Stomach smooth muscle (tissue), 2 donors: ENCODE data around the gene PRRT2.

Source experiments
- H3K27ac ChIP-seq: one replicate; pipeline ENCODE4 v1.7.0; 2013; ENCODE audit warnings: mild to moderate bottlenecking, low read length, inconsistent platforms
- H3K27me3 ChIP-seq, 2 donors: one replicate each; pipeline ENCODE4 v1.7.0; 2013; ENCODE audit warnings: low read length in 2 of 2; ENCODE audit not compliant: insufficient read depth in 2 of 2, control insufficient read depth in 1 of 2
- H3K36me3 ChIP-seq, 2 donors: one replicate each; pipeline ENCODE4 v1.7.0; 2013; ENCODE audit warnings: low read length in 2 of 2; ENCODE audit not compliant: control insufficient read depth in 2 of 2, insufficient read depth in 2 of 2
- H3K4me1 ChIP-seq: one replicate; pipeline ENCODE4 v1.7.0; 2013; ENCODE audit warnings: low read length; ENCODE audit not compliant: control insufficient read depth, insufficient read depth
- H3K4me3 ChIP-seq, 2 donors: one replicate each; pipeline ENCODE4 v1.7.0; 2013; ENCODE audit warnings: low read length in 2 of 2
- H3K9ac ChIP-seq, 2 donors: one replicate each; pipeline ENCODE4 v1.7.0; 2013; ENCODE audit warnings: low read length in 2 of 2, mild to moderate bottlenecking in 1 of 2
- H3K9me3 ChIP-seq, 2 donors: one replicate each; pipeline ENCODE4 v1.7.0; 2013; ENCODE audit warnings: low read length in 2 of 2; ENCODE audit not compliant: control insufficient read depth in 2 of 2
- donor health status: healthy.
- donor health status: Pancreatic carcinoma.

PRRT2 gene

DNA sequence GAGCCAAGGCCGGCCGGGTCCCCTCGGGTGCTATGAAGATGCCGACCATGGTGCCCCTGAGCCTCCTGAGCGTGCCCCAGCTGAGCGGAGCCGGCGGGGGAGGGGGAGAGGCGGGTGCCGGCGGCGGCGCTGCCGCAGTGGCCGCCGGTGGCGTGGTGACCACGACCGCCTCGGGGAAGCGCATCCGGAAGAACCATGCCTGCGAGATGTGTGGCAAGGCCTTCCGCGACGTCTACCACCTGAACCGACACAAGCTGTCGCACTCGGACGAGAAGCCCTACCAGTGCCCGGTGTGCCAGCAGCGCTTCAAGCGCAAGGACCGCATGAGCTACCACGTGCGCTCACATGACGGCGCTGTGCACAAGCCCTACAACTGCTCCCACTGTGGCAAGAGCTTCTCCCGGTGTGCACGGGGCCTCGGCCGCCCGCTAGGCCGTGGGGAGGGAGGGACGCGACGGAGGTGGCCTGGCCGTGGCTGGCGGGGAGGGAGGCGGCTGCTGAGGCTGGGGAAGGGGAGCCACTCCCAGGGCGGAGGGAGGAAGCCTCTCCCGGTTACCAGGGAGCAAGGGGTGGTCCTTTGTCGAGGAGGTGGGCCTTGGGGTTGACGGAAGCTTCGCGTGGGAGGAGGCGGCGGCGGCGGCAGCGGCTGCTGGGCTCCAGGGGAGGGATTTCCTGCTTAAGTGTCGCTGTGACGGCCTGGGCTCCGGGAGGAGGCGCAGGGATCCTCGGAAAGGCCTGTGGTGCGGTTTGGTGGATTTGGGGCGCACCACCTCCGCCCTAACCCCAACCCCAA is 4.4 kb upstream of the PRRT2 start:
- H3K9ac ChIP-seq = peak overlapping the region; percentile 67 to 68

GRCh38 chr16:29808219-29808900 is 3.6 kb upstream of the PRRT2 start:
- H3K27ac ChIP-seq = peak overlapping the region; percentile 92
- peak overlapping the region; percentile 29 to 67 for H3K9ac ChIP-seq
- no peaks in the 10 kb centered on the region for H3K9me3 ChIP-seq
- H3K4me1 ChIP-seq = peaks cover 75% of the 10 kb centered on the region
- H3K4me3 ChIP-seq = peak overlapping the region; percentile 54 to 74
- no peaks in the 10 kb centered on the region for H3K27me3 ChIP-seq
- H3K36me3 ChIP-seq = no peaks in the 10 kb centered on the region

More for the DNA sequence above, 4.4 kb upstream of the PRRT2 start:
- no peaks in the 10 kb centered on the region for H3K36me3 ChIP-seq
- H3K9me3 ChIP-seq = no peaks in the 10 kb centered on the region
- peak overlapping the region; percentile 92 for H3K27ac ChIP-seq
- peaks cover 68% of the 10 kb centered on the region for H3K4me1 ChIP-seq
- H3K4me3 ChIP-seq = peak overlapping the region; percentile 54 to 74
- no peaks in the 10 kb centered on the region for H3K27me3 ChIP-seq

DNA sequence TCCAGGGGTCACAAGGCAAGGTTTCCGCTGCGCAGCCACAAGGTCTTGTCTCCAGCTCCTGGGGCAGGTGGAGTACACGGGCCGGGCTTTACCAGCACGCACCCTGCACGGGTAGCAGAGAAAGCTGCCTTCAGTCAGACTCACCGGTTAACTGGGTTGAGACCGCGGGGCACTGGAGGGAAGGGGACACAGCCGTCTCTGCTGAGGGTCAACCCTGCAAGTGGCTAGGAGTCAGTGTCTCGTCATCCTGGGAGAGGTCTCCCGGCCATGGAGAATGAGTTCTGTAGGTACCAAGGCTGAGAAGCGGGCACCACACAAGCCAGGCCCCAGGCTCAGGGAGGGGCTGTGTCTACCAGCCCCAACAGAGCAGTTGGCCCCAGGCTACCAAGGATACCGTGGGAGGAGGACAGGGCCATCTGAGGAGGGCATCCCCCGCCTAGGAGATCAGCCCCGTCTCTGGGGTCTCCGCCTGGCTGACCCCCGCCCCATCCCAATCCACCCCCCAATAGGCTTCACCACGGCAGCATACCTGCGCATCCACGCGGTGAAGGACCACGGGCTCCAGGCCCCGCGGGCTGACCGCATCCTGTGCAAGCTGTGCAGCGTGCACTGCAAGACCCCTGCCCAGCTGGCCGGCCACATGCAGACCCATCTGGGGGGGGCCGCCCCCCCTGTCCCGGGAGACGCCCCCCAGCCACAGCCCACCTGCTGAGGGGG is 2.8 kb upstream of the PRRT2 start:
- Histone ChIP-seq H3K4me3 (peak overlapping the region; percentile 4 to 15), H3K4me1 (peaks cover 76% of the 10 kb centered on the region), H3K9ac (peak overlapping the region in 1 of 2 donors; percentile 9), H3K27ac (peak overlapping the region; percentile 92), H3K36me3 (no peaks in the 10 kb centered on the region), H3K9me3 (no peaks in the 10 kb centered on the region), H3K27me3 (no peaks in the 10 kb centered on the region)

DNA sequence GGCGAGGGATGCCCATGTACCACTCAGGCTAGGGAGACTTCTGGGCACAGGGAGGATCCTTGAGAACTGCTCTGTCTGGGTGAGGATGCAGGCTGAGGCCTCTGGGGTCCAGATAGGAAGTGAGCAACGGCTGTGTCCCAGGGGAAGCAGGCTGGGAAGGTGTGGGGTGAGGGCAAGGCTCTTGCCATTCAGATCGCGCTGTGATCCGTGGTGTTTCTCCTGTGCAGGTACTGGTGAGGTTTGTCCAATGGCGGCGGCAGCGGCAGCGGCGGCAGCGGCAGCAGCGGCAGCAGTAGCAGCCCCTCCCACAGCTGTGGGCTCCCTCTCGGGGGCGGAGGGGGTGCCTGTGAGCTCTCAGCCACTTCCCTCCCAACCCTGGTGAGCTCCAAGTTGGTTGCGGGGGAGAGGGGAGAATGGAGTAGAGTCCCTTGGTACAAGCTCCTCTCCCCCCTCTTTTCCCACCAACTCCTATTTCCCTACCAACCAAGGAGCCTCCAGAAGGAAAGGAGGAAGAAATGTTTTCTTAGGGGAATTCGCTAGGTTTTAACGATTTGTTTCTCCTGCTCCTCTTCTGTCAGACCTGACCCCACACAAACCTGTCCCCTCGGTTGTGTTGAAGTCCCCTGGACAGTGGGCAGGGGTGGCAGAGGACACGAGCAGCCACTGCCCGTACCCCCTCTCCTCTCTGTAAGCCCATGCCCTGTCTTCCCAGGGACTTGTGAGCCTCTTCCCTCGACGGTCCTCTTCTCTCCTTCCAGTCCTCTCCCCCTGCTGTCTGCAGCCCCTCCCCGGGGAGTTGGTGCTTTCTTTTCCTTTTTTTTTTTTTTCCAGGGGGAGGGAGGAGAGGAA is 1.9 kb upstream of the PRRT2 start:
- peaks cover 77% of the 10 kb centered on the region for H3K4me1 ChIP-seq
- peak overlapping the region; percentile 47 to 58 for H3K9ac ChIP-seq
- H3K9me3 ChIP-seq = no peaks in the 10 kb centered on the region
- H3K36me3 ChIP-seq = no peaks in the 10 kb centered on the region
- H3K27ac ChIP-seq = peak overlapping the region; percentile 92
- H3K4me3 ChIP-seq = peak overlapping the region in 1 of 2 donors; percentile 29
- H3K27me3 ChIP-seq = no peaks in the 10 kb centered on the region

DNA sequence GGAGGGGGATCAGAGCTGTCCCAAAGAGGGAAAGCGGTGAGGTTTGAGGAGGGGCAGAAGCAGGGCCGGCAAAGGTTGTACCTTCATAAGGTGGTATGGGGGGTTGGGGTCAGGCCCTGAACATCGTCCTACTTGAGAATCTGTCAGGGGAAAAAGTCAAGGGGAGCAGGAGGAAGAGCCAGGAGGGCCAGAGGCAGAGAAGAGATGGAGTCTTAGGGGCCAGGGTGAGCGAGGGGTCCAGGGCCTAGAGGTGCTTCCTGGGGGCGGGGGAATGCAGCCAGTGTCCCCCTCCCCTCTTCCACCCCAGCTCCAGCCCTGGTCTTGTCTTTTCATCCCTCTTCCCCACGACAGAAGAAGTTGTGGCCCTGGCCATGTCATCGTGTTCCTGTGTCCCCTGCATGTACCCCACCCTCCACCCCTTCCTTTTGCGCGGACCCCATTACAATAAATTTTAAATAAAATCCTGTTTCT is 1.3 kb upstream of the PRRT2 start:
- Histone ChIP-seq H3K4me3 (peak overlapping the region in 1 of 2 donors; percentile 82), H3K27me3 (no peaks in the 10 kb centered on the region), H3K36me3 (no peaks in the 10 kb centered on the region), H3K9ac (peak overlapping the region in 1 of 2 donors; percentile 47), H3K4me1 (peaks cover 80% of the 10 kb centered on the region), H3K9me3 (no peaks in the 10 kb centered on the region), H3K27ac (peak overlapping the region; percentile 92)

- Histone ChIP-seq H3K9me3 (no peaks in the 10 kb centered on the region), H3K4me1 (peaks cover 80% of the 10 kb centered on the region), H3K9ac (peak overlapping the region; percentile 63 to 78), H3K27ac (peak overlapping the region; percentile 92), H3K36me3 (no peaks in the 10 kb centered on the region), H3K4me3 (peak overlapping the region; percentile 82 to 83), H3K27me3 (no peaks in the 10 kb centered on the region)
Observed at GRCh38 chr16:29811170-29811895, 660 bp upstream of the PRRT2 start.

GRCh38 chr16:29812754-29813643 is 1.0 kb downstream of the PRRT2 start:
- peak overlapping the region; percentile 82 to 83 for H3K4me3 ChIP-seq
- peaks cover 81% of the 10 kb centered on the region for H3K4me1 ChIP-seq
- no peaks in the 10 kb centered on the region for H3K27me3 ChIP-seq
- peak overlapping the region; percentile 92 for H3K27ac ChIP-seq
- peak overlapping the region; percentile 63 to 80 for H3K9ac ChIP-seq
- H3K9me3 ChIP-seq = no peaks in the 10 kb centered on the region
- H3K36me3 ChIP-seq = peaks cover 0 to under 1% of the 10 kb centered on the region in 2 donors

GRCh38 chr16:29813644-29814562 is 1.9 kb downstream of the PRRT2 start:
- H3K9me3 ChIP-seq = no peaks in the 10 kb centered on the region
- peaks cover 0 to 2% of the 10 kb centered on the region in 2 donors for H3K36me3 ChIP-seq
- H3K4me3 ChIP-seq = peak overlapping the region; percentile 26 to 40
- H3K27me3 ChIP-seq = no peaks in the 10 kb centered on the region
- no peak overlapping the region for H3K9ac ChIP-seq
- peak overlapping the region; percentile 92 for H3K27ac ChIP-seq
- H3K4me1 ChIP-seq = peaks cover 73% of the 10 kb centered on the region
